HG03066 (cell line): ENCODE results near the gene TSPEAR.

Experiments
- ATAC-seq: cut with Tn5 transposase; IDR thresholded peaks from one replicate; pipeline ENCODE4 v1.9.1; 2021; ENCODE audit warnings: low read depth; ENCODE audit not compliant: unreplicated experiment

TSPEAR gene

DNA sequence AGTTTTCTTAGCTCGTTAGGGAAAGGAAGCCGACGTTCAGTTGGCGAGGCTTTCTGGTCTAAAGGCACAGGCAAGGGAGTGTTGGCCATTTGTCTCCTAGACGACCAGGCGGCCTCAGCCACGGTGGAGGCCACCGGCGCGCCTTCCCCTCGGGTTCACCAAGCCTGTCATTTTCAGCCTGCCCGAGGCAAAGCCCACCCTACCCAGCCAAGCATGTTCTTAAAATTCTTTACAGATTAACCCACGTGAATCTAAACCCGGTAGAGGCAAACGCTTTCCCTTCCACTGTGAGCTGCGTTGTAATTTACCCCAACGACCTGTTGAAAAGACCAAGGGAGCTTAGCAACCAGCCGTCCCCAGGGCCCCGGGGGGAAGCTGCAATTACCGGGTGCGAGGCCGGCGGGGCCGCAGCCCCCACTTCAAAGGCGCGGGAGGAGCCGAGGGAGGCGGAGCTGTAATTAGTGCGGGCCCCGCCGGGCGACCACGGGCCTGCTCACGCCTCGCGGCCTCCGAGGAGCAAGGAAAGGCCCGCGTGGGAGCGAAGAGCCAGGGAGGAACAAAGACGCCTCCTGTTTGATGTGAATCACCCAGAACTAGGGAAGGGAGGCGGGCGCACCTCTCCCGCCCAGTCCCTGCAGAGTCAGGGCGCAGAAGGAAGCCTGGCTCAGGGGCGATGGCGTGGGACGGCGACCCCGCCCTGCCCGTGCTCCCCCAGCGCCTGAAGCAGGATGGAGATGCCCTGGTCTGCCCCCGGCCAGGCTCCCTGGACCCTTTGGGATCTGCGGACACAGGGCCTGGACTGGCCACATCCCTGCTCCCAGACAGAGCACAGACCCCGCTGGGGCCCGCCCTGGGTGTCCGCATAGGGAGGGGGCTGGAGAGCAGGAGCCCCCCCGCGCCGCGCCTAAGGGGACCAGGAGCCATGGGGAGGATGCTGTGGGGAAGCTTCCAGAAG, 12.1 kb upstream of the TSPEAR start:
- ATAC-seq = no peak

DNA sequence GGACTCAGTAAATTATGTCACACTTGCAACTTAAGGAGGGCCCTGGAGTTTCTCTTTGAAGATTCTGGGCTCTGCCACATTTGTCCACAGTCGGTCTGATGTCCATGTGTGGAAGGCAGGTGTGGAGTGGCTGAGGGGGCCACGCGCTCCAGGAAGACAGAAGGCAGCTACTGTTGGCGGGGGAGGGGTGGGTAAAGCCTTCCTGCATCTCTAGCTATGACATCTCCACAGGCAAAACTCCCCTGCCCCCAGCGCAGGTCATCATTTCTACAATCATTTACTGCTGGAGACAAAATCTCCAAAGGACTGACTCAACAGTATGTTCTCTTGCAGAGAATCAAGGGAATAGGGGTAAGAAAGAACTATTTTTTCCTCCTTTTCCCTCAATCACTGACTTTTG, 11.4 kb upstream of the TSPEAR start:
- ATAC-seq = no peak

- ATAC-seq = no peak
Measured at GRCh38 chr21:44720170-44720569, 8.8 kb upstream of the TSPEAR start.

GRCh38 chr21:44718571-44718970, 7.2 kb upstream of the TSPEAR start:
- ATAC-seq = no peak

GRCh38 chr21:44718093-44718492, 6.7 kb upstream of the TSPEAR start:
- ATAC-seq = no peak

DNA sequence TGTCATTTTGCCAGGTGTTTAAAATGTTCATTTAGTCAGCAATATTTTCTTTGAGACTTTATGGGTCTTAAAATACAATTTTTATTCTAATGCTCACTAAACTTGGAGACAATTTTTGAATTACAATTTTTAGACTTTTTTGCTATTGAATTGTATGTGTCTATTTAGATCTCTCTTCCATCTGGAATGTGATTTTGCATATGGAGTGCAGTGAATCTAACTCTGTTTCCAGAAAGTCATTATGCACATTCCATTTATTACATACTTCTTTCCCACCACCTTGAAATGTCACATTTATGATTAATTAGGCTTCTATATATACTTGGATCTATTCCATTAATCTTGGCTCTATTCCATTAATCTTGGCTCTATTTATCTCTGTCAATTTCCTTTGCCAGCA, 5.6 kb upstream of the TSPEAR start:
- no peak for ATAC-seq

GRCh38 chr21:44714905-44715304, 3.5 kb upstream of the TSPEAR start:
- ATAC-seq = no peak

GRCh38 chr21:44713846-44714245, 2.5 kb upstream of the TSPEAR start:
- no peak for ATAC-seq

DNA sequence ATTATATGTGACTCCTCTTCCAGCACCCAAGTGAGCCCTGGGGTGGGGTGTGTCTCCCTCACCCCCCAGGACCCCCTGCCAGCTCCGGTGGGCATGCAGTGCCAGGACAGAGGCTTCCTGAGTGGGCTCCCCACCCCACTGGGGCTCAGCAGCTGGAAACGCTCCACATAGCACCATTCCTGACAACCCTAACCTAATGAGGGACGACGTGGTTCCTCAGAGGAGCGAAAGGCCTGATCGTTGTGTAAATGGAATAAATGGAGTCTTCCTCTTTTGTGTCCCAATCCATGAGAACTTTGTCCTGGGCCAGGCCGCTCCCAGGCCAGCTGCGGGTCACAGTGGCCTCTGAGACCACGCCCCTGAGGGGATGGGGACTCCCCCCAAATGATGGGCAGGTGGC, 1.8 kb upstream of the TSPEAR start:
- no peak for ATAC-seq

- ATAC-seq = no peak
Measured at GRCh38 chr21:44712203-44713028, 1.0 kb upstream of the TSPEAR start.

DNA sequence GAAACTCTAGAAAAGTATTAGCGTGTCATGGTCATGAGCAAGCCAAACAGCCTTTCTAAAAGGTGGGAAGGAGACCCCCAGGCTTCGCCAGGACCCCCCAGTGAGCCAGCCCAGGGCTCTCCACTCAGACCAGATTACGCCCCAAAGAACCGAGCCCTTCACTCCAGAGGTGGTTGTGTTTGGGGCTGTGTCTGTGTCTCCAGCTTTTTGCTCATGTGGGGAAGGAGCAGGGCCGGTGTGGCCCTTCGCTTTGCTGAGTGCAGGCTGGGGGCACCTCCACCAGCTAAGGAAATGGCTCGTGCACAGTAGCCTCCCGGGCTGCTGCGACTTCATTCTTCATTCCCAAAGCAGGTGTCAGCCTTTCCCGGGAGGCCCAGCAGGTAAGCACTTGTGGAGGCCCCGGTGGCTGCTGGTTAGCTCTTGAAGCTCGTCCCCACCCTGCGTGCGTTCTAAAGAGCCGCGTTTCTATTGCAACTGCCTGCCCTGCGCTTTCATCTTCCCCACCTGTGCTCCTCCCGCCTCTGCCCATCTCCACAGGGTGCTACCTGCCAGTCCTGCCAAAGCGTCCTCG, 531 bp downstream of the TSPEAR start:
- ATAC-seq = no peak

GRCh38 chr21:44710294-44710665, 1.1 kb downstream of the TSPEAR start:
- no peak for ATAC-seq

- ATAC-seq = no peak
Measured at GRCh38 chr21:44709426-44710293, 1.7 kb downstream of the TSPEAR start.

DNA sequence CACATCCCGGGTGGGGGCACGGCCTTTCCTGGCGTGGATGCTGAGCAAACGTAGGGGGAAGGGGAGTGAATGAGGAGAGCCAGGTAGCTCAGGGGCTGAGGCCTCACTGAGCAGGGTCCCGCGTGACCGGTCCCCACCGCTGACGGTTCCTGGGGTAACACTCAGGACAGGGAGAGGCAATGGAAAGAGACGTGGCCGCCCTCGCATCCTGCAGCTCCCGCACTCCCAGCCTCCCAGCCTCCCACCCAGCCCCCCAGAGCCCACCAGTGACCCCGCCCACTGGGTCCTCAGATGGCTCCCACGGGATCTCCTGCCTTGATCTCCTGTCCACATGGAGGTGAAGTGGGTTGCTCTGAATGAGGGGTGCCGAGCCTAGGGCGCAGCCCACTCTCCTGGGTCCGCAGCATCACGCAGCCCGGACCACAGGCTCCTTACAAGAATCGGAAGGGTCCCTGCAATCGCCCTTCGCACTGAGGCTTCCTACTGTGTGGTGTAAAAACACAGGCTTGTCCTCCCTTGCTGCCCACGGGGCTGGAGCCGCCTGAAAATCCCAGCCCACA, 2.4 kb downstream of the TSPEAR start:
- ATAC-seq = no peak

- ATAC-seq = no peak
Measured at GRCh38 chr21:44708213-44708865, 3.0 kb downstream of the TSPEAR start.

GRCh38 chr21:44706706-44707581, 4.4 kb downstream of the TSPEAR start:
- ATAC-seq = no peak

- no peak for ATAC-seq
Measured at GRCh38 chr21:44706026-44706705, 5.2 kb downstream of the TSPEAR start.

DNA sequence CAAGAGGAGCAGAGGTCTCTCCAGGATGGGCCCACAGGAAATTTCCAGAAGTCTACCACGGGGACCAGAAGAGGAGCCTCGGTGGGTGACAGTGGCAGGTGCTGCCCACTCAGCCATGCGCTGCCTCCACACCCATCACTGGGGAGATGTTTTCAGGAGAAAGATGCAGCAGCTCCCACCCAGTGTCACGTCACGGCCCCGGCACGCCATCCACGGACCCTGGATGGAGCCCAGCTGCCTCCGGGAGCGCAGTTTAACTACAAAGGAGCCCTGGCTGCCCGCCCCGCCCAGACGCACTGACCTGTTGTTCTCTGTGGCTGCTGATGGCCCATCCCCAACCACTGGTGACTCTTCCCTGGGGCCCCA, 6.8 kb downstream of the TSPEAR start:
- ATAC-seq = no peak
